A673 (cell line): ENCODE data around the gene THBD.

Experiments
- CTCF ChIP-seq: fragments of 300-800, 200-600 bp; sonication (generic); conservative IDR thresholded peaks from 2 replicates; pipeline ENCODE4 v1.5.1; 2017; ENCODE audit warnings: low read depth, mild to moderate bottlenecking, antibody characterized with exemption, low read length, moderate library complexity, mixed read lengths
- EZH2 ChIP-seq: fragments of 200-600 bp; sonication (generic); IDR thresholded peaks from 2 replicates; pipeline ENCODE4 v1.6.1; 2017; ENCODE audit warnings: borderline replicate concordance, low read depth, mild to moderate bottlenecking, mixed read lengths, antibody characterized with exemption, low read length; ENCODE audit not compliant: poor library complexity, severe bottlenecking

DNA sequence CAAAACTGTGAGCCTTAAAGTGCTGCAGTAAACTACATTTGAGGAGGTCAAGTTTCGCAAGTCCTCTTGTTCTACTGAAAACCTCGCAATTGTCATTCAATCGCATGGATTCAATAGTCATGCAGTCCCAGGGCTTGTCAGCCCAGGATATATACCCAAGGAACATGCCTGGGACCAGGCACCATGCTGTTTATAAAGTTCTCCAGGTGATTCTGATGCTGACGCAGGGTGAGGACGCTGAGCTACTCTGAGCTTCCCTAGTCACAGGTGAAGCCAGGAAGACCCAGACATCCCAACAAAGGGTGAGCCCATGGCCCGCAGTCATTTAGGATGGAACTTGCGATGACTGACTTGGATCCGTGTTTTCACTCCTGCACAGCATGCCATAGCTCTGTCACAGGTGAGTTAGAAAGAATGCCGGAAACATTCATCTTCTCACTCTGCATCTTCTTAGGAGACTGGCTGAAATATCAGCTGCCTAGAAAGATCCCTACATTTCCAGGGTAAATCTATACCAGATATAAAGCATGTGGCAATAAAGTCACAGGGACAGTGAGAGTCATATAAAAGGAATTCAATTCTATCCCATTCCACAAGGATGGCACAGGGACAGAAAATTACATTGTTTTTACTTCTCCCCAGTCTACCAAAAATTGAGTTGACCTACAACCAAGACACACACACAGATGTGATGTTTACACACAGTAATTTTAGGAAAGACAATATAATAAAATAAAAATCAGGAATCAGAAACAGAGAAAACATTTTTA lies 41.4 kb downstream of the THBD start:
- no peak for TF ChIP-seq CTCF
- no peak for TF ChIP-seq EZH2
